OCI-LY1 (cell line): Measurements from ENCODE around the gene GCLM.

Experiments
- H2AFZ ChIP-seq: fragments of 200-600 bp; sonication (generic), shearing (Covaris generic); 2 replicates; pipeline ENCODE4 v1.6.0; 2014; ENCODE audit warnings: antibody characterized with exemption, mild to moderate bottlenecking, low read length
- H3F3A ChIP-seq: fragments of 200-600 bp; sonication (generic), shearing (Covaris generic); 2 replicates; pipeline ENCODE4 v1.6.0; 2014; ENCODE audit warnings: mild to moderate bottlenecking, antibody characterized with exemption, low read length, moderate library complexity; ENCODE audit not compliant: insufficient read depth
- H3K27ac ChIP-seq: fragments of 200-600 bp; sonication (generic); 2 replicates; pipeline ENCODE4 v1.5.1; 2014; ENCODE audit warnings: low read length, mixed run types, mild to moderate bottlenecking, low read depth; ENCODE audit not compliant: poor library complexity, severe bottlenecking
- H3K27me3 ChIP-seq: fragments of 200-600 bp; sonication (generic); 2 replicates; pipeline ENCODE4 v1.6.0; 2014; ENCODE audit warnings: antibody characterized with exemption, mild to moderate bottlenecking, low read length, moderate library complexity; ENCODE audit not compliant: insufficient read depth
- H3K36me3 ChIP-seq: fragments of 200-600 bp; sonication (generic); 2 replicates; pipeline ENCODE4 v1.6.1; 2014; ENCODE audit warnings: mild to moderate bottlenecking, antibody characterized with exemption, low read length, moderate library complexity, mixed read lengths; ENCODE audit not compliant: insufficient read depth
- H3K4me1 ChIP-seq: fragments of 200-600 bp; sonication (generic); 2 replicates; pipeline ENCODE4 v1.5.1; 2014; ENCODE audit warnings: mild to moderate bottlenecking, low read length, moderate library complexity; ENCODE audit not compliant: insufficient read depth, severe bottlenecking
- H3K4me2 ChIP-seq: fragments of 200-600 bp; sonication (generic), shearing (Covaris generic); 2 replicates; pipeline ENCODE4 v1.6.1; 2014; ENCODE audit warnings: low read length
- H3K4me3 ChIP-seq: fragments of 200-600 bp; sonication (generic); 2 replicates; pipeline ENCODE4 v1.5.1; 2014; ENCODE audit warnings: low read length, low read depth, mild to moderate bottlenecking, mixed read lengths; ENCODE audit not compliant: poor library complexity, severe bottlenecking
- H3K79me2 ChIP-seq: fragments of 200-600 bp; shearing (Covaris generic); 2 replicates; pipeline ENCODE4 v1.6.1; 2016; ENCODE audit warnings: mixed run types, low read length, mixed read lengths; ENCODE audit not compliant: insufficient read depth
- H3K9ac ChIP-seq: fragments of 200-600 bp; sonication (generic), shearing (Covaris generic); 2 replicates; pipeline ENCODE4 v1.6.1; 2014; ENCODE audit warnings: mild to moderate bottlenecking, low read length, mixed read lengths
- H3K9me2 ChIP-seq: fragments of 200-600 bp; sonication (generic), shearing (Covaris generic); 2 replicates; pipeline ENCODE4 v1.6.1; 2014; ENCODE audit warnings: low read depth, mild to moderate bottlenecking, low read length, mixed read lengths
- H3K9me3 ChIP-seq: fragments of 200-600 bp; shearing (Covaris generic); 2 replicates; pipeline ENCODE4 v1.6.1; 2014; ENCODE audit warnings: low read length, mixed read lengths
- H4K20me1 ChIP-seq: fragments of 200-600 bp; sonication (generic), shearing (Covaris generic); 2 replicates; pipeline ENCODE4 v1.6.0; 2016; ENCODE audit warnings: mild to moderate bottlenecking, low read length; ENCODE audit not compliant: insufficient read depth
- EZH2 ChIP-seq: fragments of 200-600 bp; sonication (generic), shearing (Covaris generic); IDR thresholded peaks from 2 replicates; pipeline ENCODE4 v1.8.0; 2017; ENCODE audit warnings: borderline replicate concordance, mixed run types, mild to moderate bottlenecking, antibody characterized with exemption, low read length, moderate library complexity, mixed read lengths
- TF ChIP-seq, protein P1 (sequence below): fragments of 200-600 bp; sonication (generic), shearing (Covaris generic); IDR thresholded peaks from 2 replicates; pipeline ENCODE4 v1.5.1; 2017; ENCODE audit warnings: mild to moderate bottlenecking, antibody characterized with exemption, low read length, moderate library complexity, mixed read lengths

The GCLM gene

DNA sequence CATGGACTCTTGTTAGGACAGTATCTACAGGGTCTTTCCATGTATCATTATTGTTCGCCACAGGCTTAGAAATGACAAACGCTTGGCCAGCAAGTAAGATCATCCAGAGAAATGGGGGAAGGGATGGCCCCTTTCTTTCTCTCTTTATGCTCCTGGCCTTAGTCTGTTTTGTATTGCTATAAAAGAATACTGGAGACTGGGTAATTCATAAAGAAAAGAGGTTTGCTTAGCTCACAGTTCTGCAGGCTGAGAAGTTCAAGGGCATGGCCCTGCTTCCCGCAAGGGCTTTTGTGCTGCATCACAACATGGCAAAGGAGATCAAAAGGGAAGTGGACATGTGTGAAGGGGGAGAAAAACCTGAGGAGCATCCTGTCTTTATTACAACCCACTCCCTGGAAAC is 71.3 kb downstream of the GCLM start:
- H3F3A ChIP-seq = no peaks in the 10 kb centered on the region
- H3K4me2 ChIP-seq = no peak overlapping the region
- no peaks in the 10 kb centered on the region for H3K27me3 ChIP-seq
- no peak overlapping the region for H3K27ac ChIP-seq
- H4K20me1 ChIP-seq = no peaks in the 10 kb centered on the region
- H3K36me3 ChIP-seq = no peaks in the 10 kb centered on the region
- no peak overlapping the region for H3K9ac ChIP-seq
- no peaks in the 10 kb centered on the region for H3K9me2 ChIP-seq
- no peaks in the 10 kb centered on the region for H3K79me2 ChIP-seq
- no peak overlapping the region for H2AFZ ChIP-seq
- H3K9me3 ChIP-seq = no peaks in the 10 kb centered on the region
- TF ChIP-seq, protein P1, sequence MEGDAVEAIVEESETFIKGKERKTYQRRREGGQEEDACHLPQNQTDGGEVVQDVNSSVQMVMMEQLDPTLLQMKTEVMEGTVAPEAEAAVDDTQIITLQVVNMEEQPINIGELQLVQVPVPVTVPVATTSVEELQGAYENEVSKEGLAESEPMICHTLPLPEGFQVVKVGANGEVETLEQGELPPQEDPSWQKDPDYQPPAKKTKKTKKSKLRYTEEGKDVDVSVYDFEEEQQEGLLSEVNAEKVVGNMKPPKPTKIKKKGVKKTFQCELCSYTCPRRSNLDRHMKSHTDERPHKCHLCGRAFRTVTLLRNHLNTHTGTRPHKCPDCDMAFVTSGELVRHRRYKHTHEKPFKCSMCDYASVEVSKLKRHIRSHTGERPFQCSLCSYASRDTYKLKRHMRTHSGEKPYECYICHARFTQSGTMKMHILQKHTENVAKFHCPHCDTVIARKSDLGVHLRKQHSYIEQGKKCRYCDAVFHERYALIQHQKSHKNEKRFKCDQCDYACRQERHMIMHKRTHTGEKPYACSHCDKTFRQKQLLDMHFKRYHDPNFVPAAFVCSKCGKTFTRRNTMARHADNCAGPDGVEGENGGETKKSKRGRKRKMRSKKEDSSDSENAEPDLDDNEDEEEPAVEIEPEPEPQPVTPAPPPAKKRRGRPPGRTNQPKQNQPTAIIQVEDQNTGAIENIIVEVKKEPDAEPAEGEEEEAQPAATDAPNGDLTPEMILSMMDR = no peak
- TF ChIP-seq EZH2 = no peak
- no peak overlapping the region for H3K4me3 ChIP-seq
- H3K4me1 ChIP-seq = no peaks in the 10 kb centered on the region
